ENCODE measurements around the gene SLC38A1. TPM values are rescaled to one million over a fixed set of nuclear protein-coding genes. Genes with fewer than 3 reads are reported as not detected.

The SLC38A1 gene
- total RNA-seq, 1 donor, result 46.6 TPM

DNA sequence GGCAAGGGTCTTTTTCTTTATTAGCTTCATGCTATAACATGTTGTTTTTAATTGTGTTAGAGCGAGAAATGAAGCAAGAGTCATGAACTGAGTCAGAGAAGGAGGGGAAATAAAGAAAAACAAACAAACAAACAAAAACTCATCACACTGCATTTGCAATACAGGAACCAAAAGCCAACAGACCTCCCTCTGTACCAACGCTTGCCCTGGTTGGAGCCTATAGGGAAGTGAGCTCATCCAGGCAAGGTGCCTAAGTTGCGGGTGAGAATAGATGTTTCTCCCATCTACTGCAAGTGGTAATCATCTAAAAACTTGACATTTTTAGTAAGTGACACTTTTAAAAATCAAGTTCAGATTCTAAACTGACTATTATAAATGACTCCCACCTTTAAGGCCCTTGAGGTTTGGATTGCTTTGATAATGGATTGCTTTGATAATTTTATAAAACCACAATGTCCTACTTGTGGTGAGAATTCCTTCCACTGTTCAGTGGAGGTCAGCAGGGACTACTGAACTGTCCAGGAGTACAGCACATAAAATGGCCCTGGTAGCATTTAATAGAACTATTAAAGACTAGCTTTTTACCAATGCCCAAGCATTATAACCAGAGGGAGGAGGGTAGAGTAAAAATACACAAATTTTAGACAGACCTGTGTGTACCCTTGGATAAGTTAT is 31.3 kb downstream of the SLC38A1 start:
- no peak for DNase-seq (ENCODE audit: low read depth in 2 of 3, low spot score in 2 of 3)

DNA sequence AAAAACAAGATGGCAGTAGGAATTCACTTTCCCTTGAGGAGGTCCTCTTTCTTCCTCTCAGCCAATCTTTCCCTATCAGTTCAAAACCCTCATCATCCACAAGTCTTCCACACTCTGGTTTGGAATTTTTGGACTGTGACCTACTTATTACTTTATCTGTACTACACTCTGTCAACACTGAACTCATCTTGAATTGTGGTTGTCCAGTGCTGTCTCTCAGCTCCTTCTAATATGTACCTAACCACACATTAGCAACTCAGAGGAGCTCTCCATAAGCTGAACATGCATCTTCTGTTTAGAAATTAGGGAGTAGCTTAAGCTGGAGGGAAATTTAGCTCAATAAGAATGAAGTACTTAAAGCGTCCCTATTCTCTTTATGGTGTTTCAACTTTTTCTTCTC is 34.8 kb downstream of the SLC38A1 start:
- no peak for DNase-seq (ENCODE audit: low read depth in 2 of 3, low spot score in 2 of 3)

DNA sequence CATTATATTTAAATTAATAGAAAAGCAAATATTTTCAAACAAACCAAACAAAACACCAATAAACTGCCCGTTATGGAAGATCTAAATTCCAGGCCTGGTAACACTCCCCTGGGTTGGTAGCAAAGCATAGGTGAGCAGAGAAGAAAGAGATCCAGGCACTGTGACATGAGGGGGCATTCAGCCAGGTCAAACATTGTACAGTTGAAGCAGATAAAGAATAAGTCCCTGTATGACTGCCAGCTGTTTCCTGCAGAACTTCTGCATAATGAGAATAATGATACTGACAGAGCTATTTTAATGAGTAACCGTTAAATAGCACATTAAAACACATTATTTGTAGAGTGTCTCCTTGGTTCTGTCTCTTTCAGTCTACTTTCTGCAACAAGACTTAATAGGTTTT is 35.4 kb downstream of the SLC38A1 start:
- peak in 1 of 3 donors; percentile 88 for DNase-seq (ENCODE audit: low read depth in 2 of 3, low spot score in 2 of 3)

DNA sequence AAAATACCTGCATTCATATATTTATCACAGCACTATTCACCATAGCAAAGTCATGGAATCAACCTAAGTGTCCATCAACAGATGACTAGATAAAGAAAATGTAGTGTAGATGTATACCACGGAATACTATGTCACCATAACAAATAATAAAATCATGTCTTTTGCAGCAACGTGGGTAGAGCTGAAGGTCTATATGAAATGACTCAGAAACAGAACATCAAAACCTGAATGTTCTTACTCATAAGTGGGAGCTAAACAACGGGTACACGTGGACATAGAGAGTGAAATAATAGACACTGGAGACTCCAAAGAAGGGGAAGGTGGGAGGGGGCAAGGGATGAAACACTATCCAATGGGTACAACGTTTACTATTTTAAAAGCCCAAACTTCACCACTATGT is 37.9 kb downstream of the SLC38A1 start:
- no peak for DNase-seq (ENCODE audit: low read depth in 2 of 3, low spot score in 2 of 3)

DNA sequence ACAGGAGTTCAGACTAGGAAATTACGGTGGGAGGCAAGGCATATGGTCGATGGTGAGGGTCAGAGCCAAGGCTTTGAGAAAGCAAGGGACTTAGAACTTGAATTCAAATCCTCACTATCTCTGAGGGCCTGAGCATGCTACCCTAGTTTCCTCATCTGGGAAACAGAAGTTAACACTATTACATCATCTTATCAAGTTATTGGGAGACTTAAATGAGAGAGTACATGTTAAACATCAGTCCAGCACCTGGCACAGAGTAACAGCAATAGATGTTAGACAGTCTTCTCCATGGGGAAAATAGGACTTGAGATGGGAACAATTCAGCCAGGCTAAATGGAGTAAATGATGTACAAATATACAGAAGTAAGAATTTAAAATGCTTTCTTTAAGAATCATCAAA is 38.5 kb downstream of the SLC38A1 start:
- no peak for DNase-seq (ENCODE audit: low read depth in 2 of 3, low spot score in 2 of 3)

DNA sequence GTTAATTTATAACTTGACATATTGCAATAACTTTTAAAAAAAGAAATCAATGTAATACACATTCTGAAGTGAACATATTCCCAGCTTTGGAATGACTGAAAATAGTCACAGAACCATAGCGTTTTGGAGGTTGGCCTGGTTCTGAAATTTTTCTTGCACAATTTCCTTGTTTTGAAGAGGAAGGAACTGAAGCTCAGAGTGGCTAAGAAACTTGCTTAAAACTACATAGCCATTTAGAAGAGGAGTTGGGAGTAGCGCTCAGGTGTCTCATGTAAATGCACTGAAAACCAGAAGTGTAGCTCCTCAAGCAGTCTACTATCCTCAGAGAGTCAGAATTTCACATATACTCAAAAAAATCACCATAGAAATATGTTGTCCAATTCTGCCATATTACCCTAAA is 41.2 kb downstream of the SLC38A1 start:
- no peak for DNase-seq (ENCODE audit: low read depth in 2 of 3, low spot score in 2 of 3)

DNA sequence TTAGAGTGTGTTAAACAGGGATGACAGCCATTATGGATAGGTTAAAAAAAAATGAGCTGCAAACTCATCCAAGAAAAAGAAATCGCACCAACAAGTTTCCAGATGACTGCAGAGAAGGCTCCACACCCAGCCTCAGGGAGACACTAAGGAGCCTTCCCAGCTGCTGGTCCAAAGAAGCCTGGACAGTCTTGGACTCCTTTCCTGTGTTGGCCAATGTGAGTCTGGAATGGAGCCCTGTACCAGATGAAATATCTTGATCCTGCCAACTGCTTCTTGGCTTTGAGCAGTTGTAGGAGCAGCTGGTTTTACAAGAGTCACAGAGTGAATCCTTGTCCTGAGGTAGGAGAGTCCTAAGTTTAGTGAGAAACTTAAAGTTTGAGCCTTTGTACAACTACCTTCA is 44.5 kb downstream of the SLC38A1 start:
- no peak for DNase-seq (ENCODE audit: low read depth in 2 of 3, low spot score in 2 of 3)

DNA sequence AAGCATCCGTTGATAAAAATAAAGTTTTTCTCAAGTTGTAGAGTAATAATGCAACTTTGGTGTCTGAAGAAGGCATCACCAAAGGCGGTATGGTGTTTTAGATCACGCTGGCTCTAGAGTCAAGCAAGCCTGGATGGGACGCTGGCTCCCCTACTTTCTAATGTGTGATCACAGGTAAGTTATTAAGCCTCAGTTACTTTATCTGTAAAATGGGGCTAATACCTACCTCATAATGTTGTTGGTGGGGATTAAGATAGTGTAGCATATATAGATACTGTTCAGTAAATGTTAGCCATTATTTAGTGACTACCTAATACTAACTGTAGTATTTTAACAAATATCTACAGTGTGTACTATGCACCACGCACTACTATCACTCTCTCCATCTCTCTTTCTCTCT is 45.8 kb downstream of the SLC38A1 start:
- DNase-seq (ENCODE audit: low read depth in 2 of 3, low spot score in 2 of 3), result no peak

DNA sequence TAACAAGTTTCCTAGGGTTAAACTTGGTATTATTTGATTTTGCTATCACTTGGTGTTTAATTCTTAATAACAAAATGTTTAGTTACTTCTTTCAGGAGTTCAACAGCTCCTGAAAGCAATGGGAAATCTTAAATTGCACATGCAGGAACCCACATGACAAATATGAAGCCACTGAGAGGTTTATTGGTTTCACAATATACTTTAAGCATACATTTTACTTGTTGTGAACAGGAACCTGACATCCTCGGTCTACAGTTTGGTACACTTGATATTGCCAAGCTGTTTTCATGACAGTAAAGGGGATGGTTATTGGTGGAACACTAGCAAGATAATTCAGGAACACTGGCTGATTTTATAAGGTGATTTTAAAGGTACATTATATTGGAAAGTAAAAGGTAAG is 46.2 kb downstream of the SLC38A1 start:
- no peak for DNase-seq (ENCODE audit: low read depth in 2 of 3, low spot score in 2 of 3)

DNA sequence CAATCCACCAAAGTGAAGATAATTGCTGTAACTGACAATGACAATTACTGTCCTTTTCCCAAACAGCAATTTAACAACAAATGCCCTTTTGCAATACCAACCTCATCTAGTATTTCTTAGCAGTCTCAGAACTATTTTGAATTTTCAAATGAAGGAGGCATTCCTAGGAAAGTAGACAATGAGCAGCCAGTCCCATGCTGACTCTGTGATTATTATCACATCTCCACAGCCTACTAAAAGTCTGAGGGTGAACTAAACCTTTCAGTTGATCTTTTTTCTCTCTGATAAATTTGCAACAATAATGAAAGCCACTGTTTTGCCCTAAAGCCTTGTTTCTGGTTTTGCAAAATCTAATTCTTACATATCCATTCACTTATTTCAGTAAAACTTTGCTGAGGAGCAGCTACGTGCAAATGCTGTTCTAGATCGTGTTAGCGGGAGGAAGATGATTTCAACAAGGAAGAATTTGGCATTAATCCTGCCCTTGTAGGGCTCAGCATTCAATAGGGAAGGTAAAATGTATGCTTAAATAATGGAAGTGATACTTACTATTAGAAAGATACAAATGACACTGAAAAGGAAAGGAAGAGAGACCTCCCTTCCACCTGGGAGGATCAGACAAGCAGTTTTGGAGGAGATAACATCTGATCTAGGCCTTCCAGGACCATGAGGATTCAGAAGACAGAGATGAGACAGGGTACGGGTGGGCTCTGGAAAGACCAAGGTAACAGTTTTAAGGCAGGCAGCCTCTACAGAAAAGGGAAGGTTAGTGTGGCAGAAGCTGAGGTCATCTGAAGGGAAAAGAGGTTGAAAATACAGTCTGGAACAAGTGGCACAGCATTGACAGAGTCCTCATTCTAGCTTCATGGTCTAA is 47.4 kb downstream of the SLC38A1 start:
- DNase-seq (ENCODE audit: low read depth in 2 of 3, low spot score in 2 of 3), result no peak

DNA sequence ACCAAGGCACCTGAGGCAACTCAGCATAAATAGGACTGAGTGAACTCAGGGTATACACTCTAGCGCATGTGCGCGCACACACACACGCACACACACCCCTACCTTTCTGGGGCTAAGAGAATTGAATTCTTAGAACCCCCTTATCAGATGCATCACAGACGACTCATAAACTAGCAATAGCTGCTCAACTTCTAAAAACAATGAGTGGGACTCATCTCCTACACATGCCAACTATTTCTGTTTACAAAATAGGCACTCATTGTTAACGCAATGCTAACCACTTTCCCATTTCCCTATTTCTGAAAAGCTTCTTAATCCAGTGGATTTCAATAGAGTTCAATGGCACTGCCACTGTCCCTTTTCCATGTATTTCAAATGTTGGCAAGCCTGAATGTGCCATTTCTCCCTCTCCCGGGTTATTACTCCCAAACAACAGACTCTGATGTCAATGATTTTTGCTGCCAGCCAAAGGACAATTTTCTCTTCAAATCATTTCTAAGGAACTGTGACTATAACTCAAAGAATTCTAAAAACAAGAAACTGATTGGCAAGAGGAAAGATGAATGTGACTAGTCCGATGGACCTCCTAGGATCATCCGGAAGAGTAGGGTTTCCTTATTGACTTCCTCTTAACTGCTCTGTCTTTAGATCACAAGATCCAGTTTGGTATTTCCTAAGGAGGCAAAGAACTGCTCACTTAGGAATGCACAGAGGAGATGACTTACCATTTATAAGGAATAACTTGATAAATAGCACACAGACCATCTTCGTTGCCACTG is 48.8 kb downstream of the SLC38A1 start:
- DNase-seq (ENCODE audit: low read depth in 2 of 3, low spot score in 2 of 3), result peak in 1 of 3 donors; percentile 62

DNA sequence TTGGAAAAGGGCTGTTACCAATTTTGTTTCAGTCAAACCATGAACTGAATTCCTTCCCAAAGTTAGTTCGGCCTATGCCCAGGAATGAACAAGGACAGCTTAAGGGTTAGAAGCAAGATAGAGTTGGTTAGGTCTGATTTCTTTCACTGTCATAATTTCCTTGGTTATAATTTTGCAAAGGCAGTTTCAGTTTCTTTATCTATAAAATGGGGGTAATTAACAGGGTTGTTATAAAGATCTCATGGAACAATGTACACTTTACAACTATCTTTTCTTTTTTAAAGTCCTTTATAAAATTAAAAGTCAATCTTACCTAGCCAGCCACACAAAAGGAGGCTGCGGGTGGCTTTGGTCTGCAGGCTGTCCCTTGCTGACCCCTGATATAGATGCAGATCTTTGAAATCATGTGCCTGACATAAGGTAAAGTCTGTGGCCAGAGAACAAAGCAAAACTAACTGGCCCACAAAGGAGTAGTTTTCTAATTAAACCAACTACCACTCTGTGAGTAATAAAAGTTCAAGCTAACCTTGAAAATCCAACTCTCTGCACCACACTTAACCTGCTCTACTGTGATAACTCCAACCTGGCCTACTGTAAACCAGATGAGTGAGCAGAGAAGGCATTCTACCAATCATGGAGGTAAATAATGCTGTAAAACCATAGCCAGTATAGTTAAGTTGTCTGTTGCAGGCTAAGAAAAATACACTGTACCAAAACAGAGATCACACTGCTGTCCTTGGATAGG is 49.5 kb downstream of the SLC38A1 start:
- no peak for DNase-seq (ENCODE audit: low read depth in 2 of 3, low spot score in 2 of 3)

DNA sequence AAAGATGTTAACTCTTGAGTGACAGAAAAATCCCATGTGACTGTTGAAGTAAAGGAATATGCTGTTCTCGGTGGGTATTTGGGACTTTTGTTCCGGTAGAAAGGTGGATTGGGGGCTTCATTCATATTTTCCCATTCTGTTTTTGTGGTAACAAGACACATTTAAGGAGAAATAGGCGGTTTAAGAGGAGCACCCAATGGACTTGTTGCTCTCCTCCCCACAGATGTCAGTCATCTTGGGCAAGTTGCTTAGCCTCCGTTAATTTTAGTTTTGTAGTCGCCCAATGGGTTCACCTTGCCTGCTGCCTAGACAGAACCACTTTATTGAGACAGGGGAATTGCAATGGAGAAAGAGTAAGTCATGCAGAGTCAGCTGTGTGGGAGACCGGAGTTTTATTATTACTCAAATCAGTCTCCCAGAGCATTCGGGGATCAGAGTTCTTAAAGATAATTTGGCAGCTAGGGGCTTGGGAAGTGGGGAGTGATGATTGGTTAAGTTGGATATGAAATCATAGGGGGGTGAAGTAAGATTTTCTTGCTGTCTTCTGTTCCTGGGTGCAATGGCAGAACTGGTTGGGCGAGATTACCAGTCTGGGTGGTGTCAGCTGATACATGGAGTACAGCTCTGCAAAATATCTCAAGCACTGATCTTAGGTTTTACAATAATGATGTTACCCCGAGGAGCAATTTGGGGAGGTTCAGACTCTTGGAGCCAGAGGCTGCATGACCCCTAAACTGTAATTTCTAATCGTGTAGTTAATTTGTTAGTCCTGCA is 50.3 kb downstream of the SLC38A1 start:
- DNase-seq (ENCODE audit: low read depth in 2 of 3, low spot score in 2 of 3), result peak in 1 of 3 donors; percentile 26

DNA sequence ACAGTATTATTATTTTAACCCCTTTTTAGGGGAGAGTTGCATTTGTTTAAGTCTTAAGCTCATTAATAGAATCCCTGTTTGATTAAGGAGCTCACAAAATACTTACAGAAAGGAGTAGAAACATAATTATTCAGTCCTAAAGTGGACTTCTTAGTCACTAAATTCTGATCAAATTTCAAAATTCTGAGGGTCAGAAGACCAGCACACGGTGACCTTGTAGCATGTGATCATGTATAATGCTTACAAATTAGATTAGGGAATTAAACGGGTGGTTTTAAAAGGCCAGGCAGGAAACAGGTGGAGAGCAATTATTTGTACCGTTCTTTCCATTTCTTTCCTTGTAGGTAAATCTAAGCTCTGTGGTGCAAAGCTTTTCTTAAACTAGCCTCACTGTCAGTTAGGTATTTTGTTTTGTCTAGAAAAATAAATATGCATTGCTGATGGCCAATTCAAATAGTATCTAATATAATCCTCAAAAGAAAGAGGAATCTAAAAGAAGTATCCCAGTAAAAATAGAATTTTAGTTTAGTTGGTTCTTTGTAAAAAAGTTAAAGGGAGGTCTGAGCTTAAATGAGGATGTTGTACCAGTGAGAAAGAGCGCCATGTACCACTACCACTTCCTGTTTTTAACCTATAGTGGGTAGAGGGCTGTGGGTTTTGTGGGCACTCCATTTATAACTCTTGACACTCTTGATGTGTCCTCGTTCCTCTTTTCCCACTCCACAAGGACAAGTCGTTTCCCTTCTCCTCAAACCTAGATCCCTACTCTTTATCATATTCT is 51.1 kb downstream of the SLC38A1 start:
- peak in 2 of 3 donors; percentile 84 to 93 for DNase-seq (ENCODE audit: low read depth in 2 of 3, low spot score in 2 of 3)

DNA sequence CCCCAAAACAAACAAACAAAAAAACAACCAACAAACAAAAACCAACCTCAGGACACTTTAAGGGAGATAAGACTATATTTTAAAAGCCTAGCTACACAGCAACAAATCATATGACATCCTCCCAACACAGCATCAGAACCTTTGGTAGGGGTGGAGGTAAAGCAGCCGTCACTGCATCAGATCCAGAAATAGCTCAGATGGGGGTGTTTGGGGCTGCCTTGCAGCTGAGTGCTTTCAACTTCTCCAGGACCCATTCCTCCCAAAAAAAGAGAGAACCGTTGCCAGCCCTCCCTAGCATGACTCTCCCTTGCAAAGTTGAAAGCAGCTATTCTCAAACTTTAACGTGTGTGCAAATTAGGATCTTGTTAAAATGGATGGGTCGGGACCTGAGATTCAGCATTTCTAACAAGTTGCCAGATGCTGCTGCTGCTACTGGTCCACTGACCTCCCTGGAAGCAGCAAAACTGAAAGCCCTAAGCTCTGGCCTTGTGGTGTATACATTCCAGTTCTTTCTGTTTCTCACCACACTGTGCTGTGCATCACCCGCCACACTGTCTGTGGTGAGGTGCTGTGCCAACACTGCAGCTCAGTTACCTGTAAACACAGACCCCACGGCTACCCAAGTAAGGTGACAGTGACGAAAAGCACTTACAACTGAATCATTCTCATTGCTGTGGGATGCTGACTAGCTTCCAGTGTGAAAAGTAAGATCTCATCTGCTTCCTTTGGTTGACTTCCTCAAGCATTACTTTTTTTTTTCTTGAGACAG is 54.0 kb downstream of the SLC38A1 start:
- DNase-seq (ENCODE audit: low read depth in 2 of 3, low spot score in 2 of 3), result peak in 2 of 3 donors; percentile 66 to 68

DNA sequence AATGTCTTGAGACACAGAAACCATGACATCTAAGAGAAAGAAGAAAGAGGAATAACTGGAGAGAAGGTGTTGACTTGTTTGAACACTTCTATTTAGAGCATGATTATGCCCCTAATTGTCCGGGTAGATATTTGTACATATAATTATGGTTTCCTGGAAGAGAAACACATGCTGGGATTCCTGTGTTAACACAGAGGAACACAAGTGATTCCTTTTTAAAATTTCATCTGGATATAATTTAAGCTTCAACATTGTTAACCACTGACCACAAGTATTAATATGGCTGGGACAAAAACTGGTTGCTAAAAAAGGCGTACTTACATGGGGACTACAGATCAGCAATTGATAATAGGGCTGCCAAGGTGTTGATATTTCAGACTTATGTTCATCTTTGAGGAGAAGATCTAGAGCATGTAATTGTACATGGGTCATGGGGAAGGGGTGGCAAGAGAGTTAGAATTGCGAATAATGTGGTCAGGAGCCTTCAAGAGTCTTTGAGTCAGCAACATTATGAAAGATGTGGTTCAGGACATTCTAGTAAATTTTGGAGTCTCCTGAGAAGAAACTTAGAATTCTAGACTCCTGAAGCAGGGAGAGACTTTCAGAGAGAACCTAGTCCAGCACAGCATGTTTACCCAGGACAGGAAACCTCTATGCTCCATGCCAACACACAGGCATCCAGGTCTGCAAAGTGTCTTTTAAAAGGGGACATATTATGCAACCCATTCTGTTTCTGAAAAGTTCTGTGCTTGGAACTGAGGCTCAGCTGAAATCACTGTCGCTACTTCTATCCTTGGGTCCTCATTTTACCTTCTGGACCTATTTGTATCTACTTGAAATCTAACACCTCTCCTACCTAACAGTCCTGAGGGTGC is 56.5 kb downstream of the SLC38A1 start:
- no peak for DNase-seq (ENCODE audit: low read depth in 2 of 3, low spot score in 2 of 3)

DNA sequence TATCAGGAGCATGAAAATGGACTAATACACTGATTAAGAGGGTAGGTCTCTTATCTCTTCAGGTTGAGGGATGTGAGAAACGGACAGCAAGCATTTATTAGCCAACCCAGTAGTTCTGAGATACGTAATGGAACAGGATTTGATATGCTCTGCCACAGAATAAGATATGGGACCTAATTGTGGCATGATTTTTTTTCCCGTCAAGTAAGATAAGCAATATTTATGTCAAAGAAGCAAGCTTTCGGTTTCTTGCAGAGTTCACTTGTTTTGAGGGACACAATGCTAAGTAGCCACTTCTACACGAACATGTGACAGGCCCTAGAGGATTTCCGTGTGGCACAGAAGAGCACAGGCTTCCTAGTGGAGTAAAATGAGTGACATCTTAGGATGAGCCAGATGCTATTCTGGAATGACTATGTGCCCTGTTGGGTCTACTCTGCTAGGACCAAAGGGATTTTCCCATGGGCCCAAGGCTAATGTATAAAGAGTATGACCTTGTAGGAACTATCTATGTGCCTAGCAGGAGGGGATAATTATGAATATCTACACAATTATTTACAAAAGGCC is 57.9 kb downstream of the SLC38A1 start:
- DNase-seq (ENCODE audit: low read depth in 2 of 3, low spot score in 2 of 3), result no peak
